SW480 (cell line): ENCODE data around the gene SLC9C1.
"Not testable (repeated sequence)": the region's sequence is repeated elsewhere in the genome, so short reads cannot be mapped to it uniquely, and the experiment has no call there.

Experiments
- DNase-seq: peaks from one replicate; pipeline ENCODE4 v3.0.0-alpha.2; 2016; ENCODE audit warnings: low spot score

SLC9C1 gene

GRCh38 chr3:112187300-112187699, 106.7 kb downstream of the SLC9C1 start:
- DNase-seq: no peak

DNA sequence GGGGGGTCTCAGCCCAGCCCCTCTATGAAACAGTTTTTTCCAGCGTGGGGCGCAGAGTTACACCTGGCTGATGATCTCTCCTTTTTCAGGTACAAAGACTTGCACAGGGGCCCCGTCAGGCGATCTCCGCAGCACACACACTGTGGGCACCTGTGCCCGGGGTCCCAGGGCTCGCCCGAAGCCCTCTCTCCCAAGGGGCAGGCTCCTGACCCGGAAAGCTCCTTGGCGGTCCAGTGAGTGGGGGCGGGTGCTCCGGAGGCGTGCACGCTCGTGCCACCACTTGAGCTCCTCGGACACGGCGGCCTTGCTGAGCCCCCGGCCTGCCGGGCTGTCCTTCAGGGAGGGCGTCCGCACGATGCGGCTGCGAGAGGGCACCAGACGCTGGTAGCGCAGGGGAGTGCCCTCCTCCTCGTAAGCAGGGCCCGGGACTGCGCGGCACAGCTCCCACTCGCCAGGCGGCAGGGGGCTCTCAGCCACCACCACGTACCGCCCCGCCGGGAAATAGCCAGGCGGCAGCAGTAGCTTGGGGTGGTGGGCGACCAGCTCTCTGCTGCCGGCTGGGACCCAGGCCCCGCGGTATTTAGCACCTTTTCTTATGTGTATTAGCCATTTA, 108.5 kb downstream of the SLC9C1 start:
- DNase-seq: not testable (repeated sequence)

DNA sequence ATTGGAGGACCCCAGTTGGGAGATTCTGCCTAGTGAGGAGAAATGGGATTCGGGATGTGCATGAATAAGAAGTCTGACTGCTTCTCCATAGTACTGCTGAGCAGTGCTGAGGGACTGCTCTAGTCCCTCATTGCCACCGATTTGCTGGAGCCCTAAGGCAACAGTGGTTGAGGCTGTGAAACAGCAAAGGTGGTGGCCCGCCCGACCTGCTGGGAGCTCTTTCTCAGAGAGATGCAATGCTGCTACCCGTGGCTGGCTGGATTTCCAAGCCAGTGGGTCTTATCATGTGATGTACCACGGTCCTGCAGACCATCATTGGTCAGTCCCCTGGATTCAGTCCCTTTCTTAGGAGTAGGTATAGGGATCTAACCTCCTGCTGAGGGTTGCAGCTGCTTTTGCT, 118.4 kb downstream of the SLC9C1 start:
- no peak for DNase-seq

- no peak for DNase-seq
Observed at GRCh38 chr3:112175037-112175436, 119.0 kb downstream of the SLC9C1 start.

DNA sequence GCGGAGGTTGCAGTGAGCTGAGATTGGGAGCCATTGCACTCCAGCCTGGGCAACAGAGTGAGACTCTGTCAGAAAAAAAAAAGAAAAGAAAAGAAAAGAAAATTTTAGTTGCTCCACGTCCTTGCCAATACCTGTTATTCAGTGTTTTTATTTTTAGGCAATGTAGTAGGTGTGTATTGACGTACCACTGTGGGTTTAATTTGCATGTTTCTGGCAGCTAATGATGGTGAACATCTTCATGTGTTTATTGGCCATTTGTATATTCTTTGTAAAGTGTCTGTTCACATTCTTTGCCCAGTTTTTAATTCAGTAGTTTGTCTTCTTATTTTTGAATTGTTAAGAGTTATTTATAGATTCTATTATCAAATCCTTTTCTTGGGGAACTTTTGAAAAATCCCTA, 122.9 kb downstream of the SLC9C1 start:
- DNase-seq: no peak

DNA sequence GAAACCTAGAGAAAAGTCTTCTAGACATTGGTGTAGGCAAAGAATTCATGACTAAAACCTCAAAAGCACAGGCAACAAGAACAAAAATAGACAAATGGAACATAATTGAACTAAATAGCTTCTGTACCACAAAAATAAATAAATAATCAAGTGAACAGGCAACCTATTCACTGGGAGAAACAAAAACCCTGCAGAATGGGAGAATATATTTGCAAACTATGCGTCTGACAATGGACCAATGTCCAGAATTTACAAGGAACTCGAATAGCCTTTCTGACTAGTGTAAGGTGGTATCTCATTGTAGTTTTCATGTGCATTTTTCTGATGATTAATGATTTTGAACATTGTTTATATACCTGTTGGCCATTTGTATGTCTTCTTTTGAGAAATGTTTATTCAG, 124.0 kb downstream of the SLC9C1 start:
- no peak for DNase-seq

DNA sequence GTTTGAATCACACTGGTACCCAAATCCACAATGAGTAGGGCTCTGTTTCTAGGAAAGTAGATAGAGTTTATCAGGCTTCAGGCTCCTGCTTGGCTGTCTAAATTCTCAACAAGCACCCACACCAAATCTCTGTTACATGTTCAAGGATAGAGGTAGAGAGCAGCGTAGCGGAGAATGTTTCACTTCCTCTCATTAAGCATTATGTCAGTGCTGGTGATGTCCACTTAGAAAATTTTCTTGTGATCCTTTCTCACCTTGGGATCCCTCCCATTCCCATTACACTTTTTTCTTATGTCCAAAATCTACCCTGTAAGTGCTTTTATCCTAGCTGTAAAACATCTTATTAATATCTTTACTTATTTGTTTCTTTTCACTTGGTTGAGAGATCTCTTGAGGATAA, 126.3 kb downstream of the SLC9C1 start:
- no peak for DNase-seq

DNA sequence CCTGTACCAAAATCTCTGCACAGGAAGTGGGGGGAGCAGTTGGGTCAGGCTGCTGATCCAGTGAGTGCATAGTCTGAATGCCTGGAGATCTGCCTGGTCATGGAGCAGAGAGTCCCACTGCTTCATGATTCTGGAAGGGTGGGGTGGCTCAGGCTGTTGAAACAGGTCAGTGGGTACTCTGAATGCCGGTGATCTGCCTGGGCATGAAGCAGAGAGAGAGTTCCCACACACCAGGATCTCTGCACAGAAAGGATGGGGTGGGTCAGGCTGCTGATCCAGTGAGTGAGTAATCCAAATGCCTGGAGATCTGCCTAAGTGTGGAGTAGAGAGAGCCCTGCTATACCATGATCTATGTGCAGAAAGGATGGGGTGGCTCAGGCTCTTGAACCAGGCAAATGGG, 144.9 kb downstream of the SLC9C1 start:
- no peak for DNase-seq

GRCh38 chr3:112143689-112144088, 150.3 kb downstream of the SLC9C1 start:
- no peak for DNase-seq

GRCh38 chr3:112143251-112143650, 150.8 kb downstream of the SLC9C1 start:
- DNase-seq: no peak

DNA sequence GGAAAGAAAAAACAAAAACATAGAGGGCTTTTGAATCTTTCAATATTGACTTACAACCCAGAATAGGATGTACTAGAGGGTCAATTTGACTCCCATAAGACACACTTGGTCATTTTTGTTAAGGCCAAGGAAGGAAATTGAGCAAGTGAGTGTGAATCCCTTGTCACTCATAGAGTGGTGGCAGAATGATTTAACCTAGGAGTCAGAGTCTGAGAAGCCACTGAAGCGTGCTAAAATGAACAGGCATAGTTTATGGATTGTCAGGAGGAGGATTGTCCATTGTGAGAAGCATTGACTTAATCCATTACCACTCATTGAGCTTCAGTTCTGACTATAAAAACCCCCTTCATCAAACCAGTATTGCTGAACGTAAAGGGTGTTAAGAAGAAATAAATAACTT, 152.7 kb downstream of the SLC9C1 start:
- DNase-seq: no peak

- no peak for DNase-seq
Observed at GRCh38 chr3:112140584-112140983, 153.4 kb downstream of the SLC9C1 start.

GRCh38 chr3:112138219-112138969, 155.6 kb downstream of the SLC9C1 start:
- no peak for DNase-seq

- DNase-seq: no peak
Observed at GRCh38 chr3:112137781-112138180, 156.2 kb downstream of the SLC9C1 start.

DNA sequence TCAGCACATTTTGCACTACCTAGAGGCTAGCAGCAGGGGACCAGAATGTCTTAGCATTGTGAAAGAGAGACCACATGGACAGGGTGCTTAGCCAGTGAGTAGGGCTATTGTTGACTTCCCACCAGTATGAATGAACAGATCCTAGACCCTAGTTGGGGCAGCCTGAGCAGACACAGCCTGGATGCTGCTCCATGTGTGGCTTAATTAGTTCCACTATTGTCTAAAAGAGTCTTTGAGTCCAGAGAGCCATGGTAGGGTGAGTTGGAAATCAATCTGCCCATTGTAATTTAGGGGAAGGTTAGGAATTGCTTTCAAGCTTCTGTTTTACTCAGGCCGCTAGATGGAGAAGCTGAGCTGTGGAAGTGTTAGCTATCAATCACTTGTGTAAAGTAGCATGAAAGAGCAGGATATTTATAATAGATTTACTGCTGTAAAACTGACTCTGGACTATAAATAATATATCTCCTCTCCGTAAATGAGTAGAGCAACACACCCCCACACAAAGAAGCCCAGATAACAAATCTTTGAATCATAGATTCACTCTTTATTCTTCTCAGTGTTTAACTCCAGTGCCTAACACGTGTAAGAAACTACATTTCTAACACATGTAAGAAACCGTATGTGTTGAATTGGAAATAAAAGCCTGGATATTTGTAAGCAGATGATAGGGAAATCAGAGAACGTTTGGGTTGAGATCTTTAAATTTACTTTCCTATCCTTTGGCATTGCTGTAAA, 156.9 kb downstream of the SLC9C1 start:
- DNase-seq: peak; percentile 63

- DNase-seq: no peak
Observed at GRCh38 chr3:112136046-112136445, 158.0 kb downstream of the SLC9C1 start.

DNA sequence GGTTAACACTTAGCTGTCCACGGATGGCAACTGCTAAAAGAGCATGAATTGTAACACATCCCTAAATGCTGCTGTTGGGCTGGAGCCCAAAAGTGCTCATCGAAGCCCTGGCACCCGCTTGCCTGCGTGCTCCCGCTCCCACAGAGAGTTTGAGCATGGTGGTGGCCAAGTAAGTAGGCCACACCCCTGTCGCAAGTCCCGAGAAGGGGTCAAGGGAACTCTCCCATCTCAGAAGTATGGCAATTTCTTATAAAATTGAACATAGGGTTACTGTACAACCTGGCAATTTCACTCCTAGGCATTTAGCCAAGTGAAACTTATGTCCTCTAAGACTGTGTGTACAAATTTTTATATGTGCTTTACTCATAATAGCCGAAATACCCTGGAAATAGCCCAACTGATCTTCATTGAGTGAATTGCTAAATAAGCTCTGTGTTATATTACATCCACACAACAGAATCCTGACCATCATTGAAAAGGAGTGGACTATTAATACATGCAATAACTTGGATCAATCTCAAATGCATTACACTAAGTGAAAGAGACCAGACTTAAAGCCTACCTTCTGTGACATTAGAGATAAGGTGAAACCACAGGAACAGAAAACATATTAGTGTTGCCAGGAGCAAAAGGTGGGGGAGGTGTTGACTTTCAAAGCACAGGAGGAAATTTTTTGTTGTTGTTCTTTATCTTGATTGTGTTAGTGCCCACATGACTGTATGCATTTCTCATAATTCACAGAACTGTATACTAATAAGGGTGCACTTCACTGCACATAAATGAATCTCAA, 159.5 kb downstream of the SLC9C1 start:
- DNase-seq: peak; percentile 14

DNA sequence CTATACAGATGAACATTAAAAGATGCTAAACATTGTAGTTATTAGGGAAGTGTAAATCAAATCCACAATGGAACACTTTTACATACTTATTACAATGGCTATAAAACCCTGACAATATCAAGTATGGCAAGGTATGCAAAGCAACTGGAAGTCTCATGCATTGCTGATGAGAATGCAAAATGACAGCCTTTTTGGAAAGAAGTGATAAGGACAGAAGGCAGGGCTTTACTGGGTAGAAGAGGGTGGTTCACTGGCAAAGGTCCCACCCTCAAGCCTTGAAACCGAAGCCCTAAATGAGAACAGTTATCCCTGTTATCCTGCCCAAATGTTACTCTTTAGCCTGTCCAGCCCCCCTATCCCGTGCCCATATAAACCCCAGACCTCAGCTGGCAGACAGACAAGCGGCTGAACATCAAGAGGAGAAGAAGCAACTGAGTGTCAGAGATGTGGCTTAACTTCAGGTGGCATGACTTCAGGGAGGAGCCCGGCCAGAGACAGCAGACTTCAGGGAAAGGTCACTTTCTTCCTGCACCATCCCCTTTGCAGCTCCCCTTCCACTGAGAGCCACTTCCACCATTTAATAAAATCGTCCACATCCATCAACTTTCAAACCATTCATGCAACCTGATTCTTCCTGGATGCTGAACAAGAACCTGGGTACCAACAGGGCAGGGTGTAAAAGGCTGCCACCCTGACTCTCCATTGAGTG, 160.2 kb downstream of the SLC9C1 start:
- DNase-seq: no peak

DNA sequence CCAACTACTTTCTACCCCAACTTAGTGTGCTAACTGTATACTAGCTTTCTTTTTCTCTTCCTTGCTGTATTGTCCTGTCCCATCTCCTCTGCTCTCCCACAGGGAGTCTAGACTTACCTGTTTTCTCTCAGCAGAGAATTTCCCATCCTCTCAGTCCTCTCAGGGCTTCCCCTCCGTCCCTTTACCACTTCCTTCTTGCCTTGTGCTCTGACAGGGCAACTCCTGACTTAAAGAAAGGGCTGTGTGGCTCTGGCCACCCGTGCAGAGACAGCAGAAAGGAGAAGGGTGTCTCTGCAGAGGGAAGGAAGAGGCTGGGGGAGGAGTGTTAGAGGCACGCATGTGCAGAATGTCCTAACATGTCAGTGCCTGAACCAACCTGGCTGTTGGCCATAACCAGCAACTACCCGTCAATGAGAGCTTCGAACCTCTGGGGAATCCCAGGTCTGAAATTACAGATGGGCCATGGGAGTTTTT, 161.0 kb downstream of the SLC9C1 start, which contains the start of gene GCSAM:
Gene GCSAM, minus strand, starts transcription at position 274 of the 474 bp plus-strand sequence. Its CDS starts 128 bp downstream, at position 146.
- DNase-seq: no peak

- DNase-seq: no peak
Observed at GRCh38 chr3:112132554-112132953, 161.5 kb downstream of the SLC9C1 start.

- no peak for DNase-seq
Observed at GRCh38 chr3:112132088-112132487, 161.9 kb downstream of the SLC9C1 start.
